GM18520 (cell line): ENCODE data around the gene EYA2.
"Not testable (repeated sequence)": the region's sequence is repeated elsewhere in the genome, so short reads cannot be mapped to it uniquely, and the experiment has no call there.

ENCODE experiments used
- ATAC-seq: cut with Tn5 transposase; IDR thresholded peaks from one replicate; pipeline ENCODE4 v1.9.1; 2021; ENCODE audit not compliant: unreplicated experiment

EYA2 gene

DNA sequence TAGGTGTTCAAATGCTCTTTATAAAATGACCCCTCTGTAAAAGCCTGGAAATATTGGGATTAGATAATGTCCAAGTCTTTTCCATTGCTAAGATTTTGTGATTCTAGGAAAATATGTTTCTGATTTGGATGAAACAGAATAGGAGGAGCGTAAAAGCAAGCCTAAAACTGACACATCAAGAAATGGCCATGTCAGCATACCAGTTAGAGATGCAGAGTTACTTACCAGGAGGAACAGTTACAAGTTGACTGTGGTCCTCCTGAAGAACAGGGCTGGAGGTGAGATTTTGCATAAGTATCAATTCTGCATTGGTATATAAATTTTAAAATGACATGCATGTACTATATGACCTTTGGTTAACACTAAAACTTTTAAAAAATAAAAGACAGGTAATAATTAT is 35.3 kb downstream of the EYA2 start:
- no peak for ATAC-seq

DNA sequence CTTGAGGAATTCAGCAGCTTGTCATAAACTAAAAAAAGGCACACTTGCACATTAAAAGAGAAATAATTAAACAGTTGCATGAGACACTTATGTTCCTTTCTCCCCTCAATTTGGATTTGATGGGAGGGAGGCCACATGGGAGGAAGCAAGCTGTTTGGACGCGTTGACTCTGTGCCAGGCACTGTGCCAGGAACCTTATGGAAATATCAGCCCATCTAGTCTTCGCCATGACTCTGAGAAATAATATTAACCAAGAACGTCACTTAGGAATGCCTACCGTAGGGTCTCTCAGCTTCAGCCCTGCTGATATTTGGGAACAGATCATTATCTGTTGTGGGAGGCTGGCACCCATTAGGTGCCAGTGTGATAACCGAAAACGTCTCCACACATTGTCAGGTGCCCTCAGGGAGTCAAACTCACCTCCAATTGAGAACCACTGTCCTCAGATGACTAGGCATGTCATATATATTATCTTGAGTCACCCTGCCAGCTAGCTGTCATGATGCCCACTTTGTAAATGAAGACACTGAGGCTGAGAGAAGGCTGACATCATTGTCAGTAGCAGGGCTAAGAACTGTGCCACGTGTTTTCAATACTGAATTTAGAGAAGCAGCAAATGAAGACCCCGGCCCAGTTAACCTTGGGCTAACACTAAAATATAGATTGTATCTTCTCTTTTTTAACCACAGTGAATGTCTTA is 36.1 kb downstream of the EYA2 start:
- ATAC-seq, result no peak

DNA sequence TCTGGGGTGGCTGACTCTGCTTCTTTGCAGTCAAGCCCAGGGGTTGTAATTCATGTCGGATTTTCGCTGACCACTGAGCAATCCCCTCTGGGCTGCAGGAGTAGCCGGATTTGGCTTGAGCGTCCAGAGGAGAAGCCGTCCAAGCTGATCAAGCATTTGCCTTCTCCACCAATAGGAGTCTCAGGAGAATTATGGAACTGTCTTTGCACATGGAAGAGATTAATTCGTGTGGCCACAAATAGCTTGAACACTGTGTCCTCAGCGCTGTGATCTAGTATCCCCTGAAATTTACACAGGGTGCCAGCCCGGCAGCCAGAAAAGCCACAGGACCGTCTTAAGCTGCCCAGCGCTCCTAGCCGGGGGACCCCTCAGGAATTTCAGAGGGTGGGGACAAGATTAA is 37.1 kb downstream of the EYA2 start:
- ATAC-seq, result no peak

DNA sequence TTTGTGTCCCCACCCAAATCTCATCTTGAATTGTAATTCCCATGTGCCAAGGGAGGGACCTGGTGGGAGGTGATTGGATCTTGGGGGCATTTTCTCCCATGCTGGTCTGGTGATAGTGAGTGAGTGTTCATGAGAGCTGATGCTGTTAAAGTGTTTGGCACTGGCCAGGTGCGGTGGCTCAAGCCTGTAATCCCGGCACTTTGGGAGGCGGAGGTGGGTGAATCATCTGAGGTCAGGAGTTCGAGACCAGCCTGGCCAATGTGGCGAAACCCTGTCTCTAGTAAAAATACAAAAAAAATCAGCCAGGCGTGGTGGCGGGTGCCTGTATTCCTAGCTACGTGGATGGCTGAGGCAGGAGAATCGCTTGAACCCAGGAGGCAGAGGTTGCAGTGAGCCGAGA is 37.8 kb downstream of the EYA2 start:
- not testable (repeated sequence) for ATAC-seq

DNA sequence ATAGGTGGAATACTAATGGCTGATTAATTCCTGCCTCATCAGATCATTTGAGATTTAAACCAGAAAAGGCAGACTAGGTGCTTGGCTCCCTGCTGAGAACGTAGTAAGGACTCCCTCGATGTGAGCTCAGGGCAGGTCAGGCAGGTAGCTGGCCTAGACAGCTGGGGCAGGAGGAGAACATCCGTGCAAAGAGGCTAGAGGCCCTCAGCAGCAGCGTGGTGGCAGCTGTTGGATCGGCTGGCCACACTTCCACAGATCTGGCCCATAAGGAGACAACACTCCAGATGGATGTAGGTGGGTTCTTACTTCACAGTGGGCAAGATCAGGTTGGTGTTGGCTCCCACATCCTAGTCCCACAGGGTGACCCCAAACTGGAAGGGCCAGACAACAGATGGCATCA is 38.5 kb downstream of the EYA2 start:
- ATAC-seq, result no peak

DNA sequence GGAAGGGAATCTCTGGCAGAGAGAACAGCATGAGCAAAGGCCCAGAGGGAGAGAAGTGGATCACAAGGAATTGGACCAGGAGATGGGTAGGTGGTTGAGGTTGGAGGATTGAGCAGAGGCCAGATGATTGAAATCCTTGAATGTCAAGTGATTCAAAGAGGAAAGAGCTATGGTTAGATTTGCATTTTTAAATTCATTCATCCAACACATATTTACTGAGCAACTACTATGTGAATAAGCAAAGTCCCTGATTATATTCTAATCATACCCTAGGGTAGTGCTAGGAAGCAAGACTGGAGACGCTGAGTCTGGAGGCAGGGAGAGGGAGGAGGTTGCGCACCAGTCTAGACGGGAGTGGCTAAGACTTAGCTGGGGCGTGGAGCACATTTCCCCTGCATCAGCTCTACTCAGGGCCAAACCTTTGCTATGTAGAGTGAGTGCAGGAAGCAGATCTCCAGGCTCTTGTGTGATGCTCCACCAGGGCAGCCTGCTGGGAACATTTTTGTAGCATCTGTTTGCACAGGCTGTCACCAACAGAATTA is 40.2 kb downstream of the EYA2 start:
- no peak for ATAC-seq

DNA sequence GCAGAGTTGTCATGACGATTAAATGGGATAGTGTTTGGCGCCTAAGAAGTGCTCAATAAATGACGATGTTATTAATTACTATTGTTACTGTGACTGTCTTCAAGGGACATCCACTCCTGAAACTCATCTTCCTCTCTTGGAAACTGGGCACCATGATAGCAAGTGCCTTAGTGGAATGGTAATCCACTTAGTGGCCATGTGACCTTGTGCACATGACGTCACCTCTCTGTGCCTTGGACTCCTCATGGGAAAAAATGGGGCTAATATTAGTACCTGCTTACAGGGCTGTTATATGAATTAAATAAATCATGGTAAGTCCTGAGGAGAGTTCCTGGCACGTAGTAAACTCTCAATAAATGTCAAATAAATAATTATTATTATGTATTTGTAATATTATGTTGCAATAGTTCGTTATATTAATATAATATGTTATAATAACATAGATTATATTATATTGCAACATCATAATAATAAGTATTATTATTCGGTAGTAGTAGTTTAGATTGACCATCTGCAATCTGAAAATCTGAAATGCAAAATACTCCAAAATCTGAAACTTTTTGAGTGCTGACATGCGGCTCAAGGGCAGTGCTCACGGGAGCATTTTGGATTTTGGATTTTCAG is 40.9 kb downstream of the EYA2 start:
- no peak for ATAC-seq

DNA sequence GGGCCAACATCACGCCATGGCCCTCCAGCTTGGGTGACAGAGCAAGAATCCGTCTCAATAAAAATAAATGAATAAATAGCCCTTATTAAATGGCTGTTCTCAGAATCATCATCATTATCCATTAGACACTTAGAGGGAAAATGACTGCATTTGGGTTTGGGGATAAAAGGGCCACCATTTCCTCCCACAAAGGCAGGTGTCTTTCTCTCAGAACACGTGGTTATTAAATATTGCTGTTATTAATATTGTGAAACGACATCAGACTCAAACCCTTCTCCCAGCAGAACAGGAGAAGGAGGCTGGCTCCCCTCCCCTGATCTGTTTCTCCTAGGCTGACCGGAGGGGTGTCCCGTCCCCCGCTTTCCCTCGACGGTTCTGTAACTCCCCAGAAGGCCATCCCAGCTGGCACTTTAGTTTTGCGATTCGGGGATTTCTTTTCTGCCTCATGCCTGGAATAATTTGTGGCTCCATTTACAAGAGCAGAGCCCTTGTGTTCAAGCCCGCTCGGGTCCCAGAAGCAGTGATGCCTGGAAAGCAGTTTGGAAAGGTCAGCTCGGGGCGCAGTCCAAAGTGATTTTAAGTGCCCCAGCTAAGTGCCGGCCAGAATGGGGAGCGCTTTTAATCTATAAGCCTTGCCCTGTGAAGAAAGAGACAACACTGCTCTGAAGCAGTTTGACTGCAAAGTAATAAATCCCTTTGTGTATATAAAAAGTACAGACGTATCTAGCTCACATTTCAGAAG is 41.9 kb downstream of the EYA2 start:
- ATAC-seq, result no peak

DNA sequence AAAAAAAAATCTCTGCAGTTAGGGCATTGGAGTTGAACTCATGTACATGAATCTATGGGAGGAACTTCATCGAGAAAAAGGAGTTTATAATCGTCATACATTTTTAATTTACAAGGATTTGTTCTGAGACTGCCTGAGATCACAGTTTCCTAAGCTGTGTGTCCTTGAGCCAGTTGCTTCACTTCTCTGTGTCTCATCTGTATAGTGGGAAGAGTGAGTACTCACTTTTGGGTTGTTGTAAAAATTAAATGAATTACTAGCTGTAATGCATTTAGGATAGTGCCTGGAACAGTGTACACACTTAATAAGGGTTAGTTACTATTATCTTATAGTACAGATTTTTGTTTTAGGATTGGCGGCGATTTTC is 42.5 kb downstream of the EYA2 start:
- ATAC-seq, result no peak

DNA sequence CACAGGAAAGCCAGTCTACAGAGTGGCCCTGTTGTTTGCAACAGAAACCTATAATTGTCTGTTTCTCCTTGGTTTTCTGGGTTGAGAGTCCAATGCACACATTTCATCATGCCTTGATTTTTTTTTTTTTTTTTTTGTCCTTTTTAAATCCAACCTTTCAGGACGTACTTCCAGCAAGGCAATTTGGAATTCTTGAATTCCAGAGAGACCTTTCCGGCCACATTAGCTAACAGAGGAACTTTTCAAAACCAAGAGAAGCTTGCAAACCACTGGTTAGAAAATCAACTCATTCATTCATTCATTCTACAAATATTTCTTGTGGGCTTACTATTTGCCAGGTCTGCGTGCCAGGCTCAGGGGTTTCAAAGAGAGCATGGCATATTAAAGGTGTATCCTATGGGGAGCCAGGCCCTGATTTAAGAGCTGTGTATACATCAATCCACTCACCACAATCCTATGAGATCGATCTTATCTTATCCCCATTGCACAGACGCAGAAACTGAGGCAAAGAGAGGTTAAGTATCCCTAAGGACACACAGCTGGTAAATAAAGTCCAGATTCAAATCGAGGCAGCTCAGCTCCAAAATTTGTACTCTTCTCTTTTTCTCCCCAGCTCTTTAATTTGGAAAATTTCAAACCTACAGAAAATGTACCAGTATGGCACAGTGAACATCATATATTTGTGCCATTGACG is 43.0 kb downstream of the EYA2 start:
- ATAC-seq, result no peak

DNA sequence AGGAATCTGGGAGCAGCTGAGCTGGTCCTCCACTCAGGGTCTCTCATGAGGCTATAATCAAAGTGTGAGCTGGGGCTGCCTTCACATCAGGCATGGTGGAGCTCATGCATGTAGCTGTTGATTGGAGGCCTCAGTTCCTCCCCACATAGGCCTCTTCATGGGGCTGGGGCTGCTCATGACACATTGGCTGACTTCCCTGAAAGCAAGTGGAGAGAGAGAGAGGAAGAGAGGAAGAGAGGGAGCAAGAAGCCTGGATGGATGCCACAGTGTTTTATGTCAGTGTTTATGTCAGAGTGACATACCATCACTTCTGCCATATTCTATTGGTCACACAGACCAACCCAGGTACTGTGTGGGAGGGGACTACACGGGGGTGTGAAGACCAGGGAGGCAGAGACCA is 43.8 kb downstream of the EYA2 start:
- ATAC-seq, result no peak

DNA sequence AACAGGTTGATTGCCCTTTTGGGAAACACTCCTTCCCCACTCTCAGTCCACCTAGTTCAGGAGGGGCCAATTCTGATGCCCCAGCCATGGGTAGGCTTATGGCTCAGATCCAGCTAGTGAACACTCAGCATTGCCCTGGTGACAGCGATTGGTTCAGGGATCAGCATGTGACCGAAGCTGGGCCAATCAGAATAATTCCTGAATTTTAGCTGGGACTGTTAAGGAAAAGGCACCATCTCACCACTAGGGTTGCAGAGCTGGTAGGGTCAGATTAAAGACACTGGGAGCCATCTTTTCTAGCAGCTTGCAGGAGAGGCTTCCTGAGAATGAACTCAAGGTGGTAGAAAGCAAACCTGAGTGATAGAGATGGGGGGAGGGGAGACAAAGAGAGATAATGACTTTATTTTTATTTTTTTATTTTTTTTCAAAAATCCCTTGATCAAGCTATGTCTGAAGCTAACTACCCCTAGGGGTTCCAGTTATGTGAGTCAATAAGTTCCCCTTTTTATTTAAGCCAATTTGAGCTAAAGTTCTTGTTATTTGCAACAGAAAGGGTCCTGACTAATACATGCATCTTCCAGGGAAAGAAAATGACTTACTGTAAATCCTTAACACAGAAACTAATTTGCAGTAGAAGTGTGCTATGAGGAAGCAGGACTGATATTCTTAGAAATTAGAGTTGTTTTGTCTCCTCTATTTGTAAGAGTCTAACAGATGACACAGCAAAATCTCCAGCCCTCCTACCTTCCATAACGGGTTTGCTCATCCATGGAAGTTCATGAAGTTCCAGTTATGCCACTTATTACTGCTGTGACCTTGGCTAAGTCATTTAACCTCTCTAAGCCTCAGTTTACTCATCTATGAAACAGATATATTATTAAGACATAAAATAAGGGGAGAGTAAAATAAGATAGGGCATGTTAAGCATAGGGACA is 44.7 kb downstream of the EYA2 start:
- no peak for ATAC-seq

DNA sequence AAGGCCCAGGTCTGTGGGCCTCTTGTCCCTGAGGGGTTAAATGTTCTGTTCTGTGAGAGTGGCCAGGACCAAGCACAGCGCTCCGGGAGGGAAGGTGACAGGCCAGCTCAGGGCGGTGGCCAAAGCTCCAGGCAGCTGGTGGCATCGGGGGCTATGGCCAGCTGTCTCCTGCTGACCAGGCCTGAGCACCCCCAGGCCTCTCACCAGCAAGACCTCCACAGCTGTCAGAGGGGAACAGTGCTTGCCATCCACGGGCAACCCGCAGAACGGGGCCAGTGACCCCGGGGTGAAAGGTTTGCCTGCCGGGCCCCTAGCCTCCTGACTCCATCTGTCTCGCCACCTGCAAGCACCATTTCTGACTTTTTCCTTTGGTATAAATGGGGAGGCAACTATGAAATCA is 46.0 kb downstream of the EYA2 start:
- ATAC-seq, result no peak

DNA sequence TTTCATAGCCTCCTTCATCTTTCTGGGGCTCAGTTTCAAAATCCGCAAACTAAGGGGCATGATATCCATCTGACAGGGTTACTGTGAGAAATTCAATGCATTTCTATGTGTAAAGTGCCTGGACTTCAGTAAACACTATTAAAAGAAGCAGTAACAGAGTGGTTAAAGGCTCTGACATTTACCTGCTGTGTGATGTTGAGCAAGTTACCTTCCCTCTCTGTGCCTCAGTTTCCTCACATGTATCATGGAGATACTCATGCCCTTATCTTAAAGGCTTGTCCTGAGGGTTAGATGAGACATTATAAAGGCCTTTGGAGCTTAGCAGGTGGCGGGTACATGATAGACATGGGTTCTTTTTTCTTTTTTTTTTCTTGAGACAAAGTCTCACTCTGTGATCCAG is 46.8 kb downstream of the EYA2 start:
- no peak for ATAC-seq

DNA sequence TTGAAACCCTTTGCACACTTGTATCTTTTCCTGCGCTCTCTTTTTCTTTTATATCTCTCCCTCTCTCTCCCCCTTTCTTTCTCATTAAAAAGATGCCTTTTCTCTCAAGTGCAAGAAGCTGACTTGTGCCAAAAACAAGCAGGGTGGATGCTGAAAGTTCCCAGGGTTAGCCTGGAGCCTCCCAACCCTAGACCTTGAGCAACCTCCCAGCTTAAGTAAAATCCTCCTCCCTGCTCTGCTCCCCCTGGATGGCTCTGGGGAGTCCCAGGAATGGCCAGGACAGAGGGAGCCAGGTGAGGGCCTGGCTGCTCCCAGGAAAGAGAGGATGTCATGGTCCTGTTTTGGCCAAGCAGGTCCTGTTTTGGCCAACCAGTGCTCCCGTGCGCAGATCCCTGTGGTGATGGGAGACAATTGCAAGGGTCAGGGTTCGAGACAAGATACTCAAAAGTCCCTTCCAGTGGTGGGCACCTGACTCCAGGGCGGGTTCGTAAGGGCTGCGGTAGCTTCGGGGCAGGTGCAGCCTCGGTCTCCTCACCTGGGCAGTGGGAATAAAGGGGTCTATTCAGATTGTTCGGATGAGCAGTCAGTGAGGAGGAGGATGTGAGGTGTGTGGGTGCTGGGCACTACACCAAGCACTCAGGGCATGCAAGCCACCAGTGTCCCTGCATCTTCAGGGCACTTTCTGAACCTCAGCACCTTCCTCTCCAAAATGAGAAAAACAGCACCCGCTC is 49.4 kb downstream of the EYA2 start:
- ATAC-seq, result no peak

DNA sequence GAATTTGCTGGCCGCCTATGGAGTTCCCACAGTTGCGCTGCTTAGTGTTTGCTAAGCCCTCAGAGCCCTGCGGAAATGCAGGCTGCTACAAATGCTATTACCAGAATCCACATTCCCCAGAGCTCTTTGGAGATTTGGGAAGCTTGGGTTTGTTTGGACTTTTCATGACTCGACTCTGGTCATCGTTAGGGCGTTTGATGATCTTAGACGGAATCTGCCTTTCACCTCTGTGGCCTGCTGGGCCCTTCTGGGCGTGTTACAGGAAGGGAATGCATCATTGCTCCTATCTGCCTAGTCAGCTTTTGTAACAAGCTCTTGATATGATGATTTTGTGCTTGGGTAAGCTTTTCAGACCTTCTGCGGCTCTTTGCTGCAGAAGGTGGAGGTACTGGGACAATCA is 50.8 kb downstream of the EYA2 start:
- no peak for ATAC-seq

DNA sequence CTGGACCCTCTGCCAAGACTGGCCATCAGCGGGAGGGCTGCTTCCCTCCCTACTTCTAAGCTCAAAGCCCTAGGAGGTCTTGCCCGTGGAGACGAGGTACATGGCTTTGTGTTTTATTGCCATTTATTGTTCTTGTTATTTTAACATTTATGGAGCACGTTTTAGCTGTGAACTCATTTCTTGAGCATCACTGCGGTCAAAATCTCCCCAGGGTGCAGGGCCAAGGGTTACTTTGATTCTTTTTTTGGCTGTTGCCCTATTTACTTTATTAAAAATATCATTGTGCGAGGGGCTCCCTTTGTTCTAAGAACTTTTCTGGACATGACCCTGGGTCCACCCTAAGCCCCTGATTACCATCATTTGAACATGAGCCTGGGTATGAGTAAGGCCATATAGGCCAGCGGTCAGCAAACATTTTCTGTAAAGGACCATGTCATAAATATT is 51.6 kb downstream of the EYA2 start:
- no peak for ATAC-seq

DNA sequence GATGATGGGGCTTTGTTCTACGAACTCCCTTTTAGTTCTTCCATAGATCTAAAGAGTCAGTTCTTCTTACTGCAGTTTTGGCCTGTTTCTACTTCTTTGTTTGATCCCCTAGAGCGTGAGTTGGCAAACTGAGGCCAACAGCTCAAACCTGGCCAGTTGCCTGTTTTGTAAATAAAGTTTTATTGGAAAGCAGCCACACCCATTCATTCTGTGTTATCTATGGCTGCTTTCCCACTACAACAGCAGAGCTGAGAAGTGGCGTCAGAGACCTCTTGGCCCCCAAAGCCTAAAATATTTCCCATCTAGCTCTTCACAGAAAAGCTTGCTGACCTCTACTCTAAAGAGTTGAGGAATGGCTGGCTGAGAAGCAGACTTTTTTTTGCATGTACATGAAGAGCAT is 52.2 kb downstream of the EYA2 start:
- ATAC-seq, result no peak

DNA sequence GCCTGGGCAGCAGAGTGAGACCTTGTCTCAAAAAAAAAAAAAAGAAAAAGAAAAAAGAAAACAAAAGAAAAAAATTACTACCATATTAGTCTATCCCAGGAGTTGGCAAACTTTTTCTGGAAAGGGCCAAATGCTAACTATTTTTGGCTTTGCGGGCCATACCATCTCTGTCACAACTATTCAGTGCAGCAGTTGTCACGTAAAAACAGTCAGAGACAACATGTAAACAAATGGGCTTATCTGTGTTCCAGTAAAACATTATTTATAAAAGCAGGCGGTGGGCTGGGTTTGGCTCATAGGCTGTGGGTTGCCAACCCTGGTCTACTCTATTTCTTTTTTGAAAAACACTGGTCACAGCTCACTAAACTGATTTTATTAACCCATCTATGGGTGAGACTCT is 53.4 kb downstream of the EYA2 start:
- ATAC-seq, result no peak

DNA sequence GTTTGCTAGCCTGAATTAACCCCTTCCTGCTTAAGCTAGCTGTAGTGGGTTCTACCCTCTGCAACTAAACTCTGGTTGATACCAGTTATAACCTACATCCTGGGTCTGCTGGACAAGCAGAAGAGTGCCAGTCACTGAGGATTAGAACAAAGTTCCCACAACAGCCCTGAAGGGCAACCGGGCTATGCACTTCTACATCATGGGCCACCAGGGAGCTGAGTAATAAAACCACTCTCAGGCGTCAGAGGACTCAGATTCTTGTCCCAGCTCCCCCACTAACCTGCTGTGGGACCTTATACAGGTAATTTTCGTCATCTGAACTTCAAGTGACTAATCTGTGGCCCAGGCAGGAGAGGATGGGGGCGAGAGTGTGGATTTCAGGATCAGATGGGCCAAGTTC is 56.8 kb downstream of the EYA2 start:
- ATAC-seq, result no peak
